Esophagus muscularis mucosa (tissue), 4 donors: Measurements from ENCODE around the gene UBXN6. TPM values are rescaled to one million over a fixed set of nuclear protein-coding genes. Genes with fewer than 3 reads are reported as not detected.

Experiments used
- DNase-seq: peaks from one replicate; pipeline ENCODE4 v3.0.0-alpha.2; 2017; ENCODE audit errors: extremely low spot score
- H3K27ac ChIP-seq, 4 donors: fragments of 200-600 bp; sonication (generic); replicated peaks in 1 of 4; 1 replicate in 3 of 4; 2 replicates in 1 of 4; pipeline ENCODE4 v1.5.1; 2016 to 2019; ENCODE audit warnings: mild to moderate bottlenecking in 1 of 4
- H3K27me3 ChIP-seq, 4 donors: fragments of 200-600 bp; sonication (generic); one replicate each; pipeline versions ENCODE4 v1.5.1 to v1.6.0; 2016 to 2019
- H3K36me3 ChIP-seq, 4 donors: fragments of 200-600 bp; sonication (generic); one replicate each; pipeline ENCODE4 v1.5.1; 2016 to 2019
- H3K4me1 ChIP-seq, 4 donors: fragments of 200-600 bp; sonication (generic); one replicate each; pipeline ENCODE4 v1.5.1; 2016 to 2019
- H3K4me3 ChIP-seq, 4 donors: fragments of 200-600 bp; sonication (generic); 1 replicate in 2 of 4; 2 replicates in 2 of 4; pipeline ENCODE4 v1.5.1; 2016 to 2019; ENCODE audit warnings: mild to moderate bottlenecking in 4 of 4, moderate library complexity in 1 of 4
- H3K9me3 ChIP-seq, 4 donors: fragments of 200-600 bp; sonication (generic); 1 replicate in 3 of 4; 2 replicates in 1 of 4; pipeline ENCODE4 v1.5.1; 2016 to 2019
- CTCF ChIP-seq, 3 experiments: fragments of 200-600 bp in 2 of 3; fragments of 450-650 bp in 1 of 3; sonication (generic) in 2 of 3; IDR thresholded peaks; one replicate each; pipeline ENCODE4 v1.5.1; 2017 to 2019; ENCODE audit warnings: antibody characterized with exemption in 3 of 3, mild to moderate bottlenecking in 2 of 3, moderate library complexity in 1 of 3
- EP300 ChIP-seq: sonication (generic); formaldehyde crosslinking; IDR thresholded peaks from one replicate; pipeline ENCODE4 v1.6.1; 2017; ENCODE audit warnings: antibody characterized with exemption
- POLR2A ChIP-seq: fragments of 450-650 bp; IDR thresholded peaks from one replicate; pipeline ENCODE4 v1.6.1; 2017; ENCODE audit warnings: antibody characterized with exemption, moderate library complexity, mild to moderate bottlenecking, low read depth
- POLR2AphosphoS5 ChIP-seq, 2 donors: sonication (generic); formaldehyde crosslinking; IDR thresholded peaks; one replicate each; pipeline ENCODE4 v1.6.1; 2017; ENCODE audit warnings: antibody characterized with exemption in 2 of 2
- WGBS: methylation state at CpG from one replicate; pipeline ENCODE4 v1.1.5; 2018; 5-methylcytosine and 5-hydroxymethylcytosine counted together
- intact Hi-C: fragments of 100-400 bp; cut with DNase I; formaldehyde crosslinking; loops from one replicate; pipeline ENCODE4 v1.15.1; 2023
- total RNA-seq, 4 donors: library from RNA; depleted of rRNA; stranded (reverse); fragments of >200 nt; gene quantifications; one replicate each; pipeline versions ENCODE4 v1.1.0 to v1.2.1, GENCODE V29; 2016

UBXN6 gene
- total RNA-seq, 4 donors from 2014 or later: 65.2 to 190 (median 98.8) TPM

- no peak overlapping the region for H3K27ac ChIP-seq
- TF ChIP-seq CTCF (IDR thresholded peaks at IDR 0.05) (no peak), POLR2A (no peak), POLR2AphosphoS5 (IDR thresholded peaks at IDR 0.05) (no peak), EP300 (no peak)
- H3K9me3 ChIP-seq: no peaks in the 10 kb centered on the region
- DNase-seq: no peak
- H3K27me3 ChIP-seq: no peaks in the 10 kb centered on the region
- H3K4me1 ChIP-seq: peaks cover 0 to 19% (median 17%) of the 10 kb centered on the region in 4 donors
- intact Hi-C loops: no loop called here
- 84% methylated on average over 7 of the region's 7 CpGs for WGBS
- H3K4me3 ChIP-seq: no peak overlapping the region
- H3K36me3 ChIP-seq: peaks cover 0 to 26% (median 9%) of the 10 kb centered on the region in 4 donors
These were observed 43.3 kb downstream of the UBXN6 start for GRCh38 chr19:4414144-4414799.

- no peaks in the 10 kb centered on the region for H3K27me3 ChIP-seq
- no peak overlapping the region for H3K4me3 ChIP-seq
- DNase-seq: no peak
- H3K36me3 ChIP-seq: peaks cover 0 to 28% (median 10%) of the 10 kb centered on the region in 4 donors
- H3K27ac ChIP-seq: no peak overlapping the region
- intact Hi-C loops: no loop called here
- WGBS: 95% methylated on average over 3 of the region's 3 CpGs
- TF ChIP-seq POLR2A (no peak), EP300 (no peak), CTCF (IDR thresholded peaks at IDR 0.05) (no peak), POLR2AphosphoS5 (IDR thresholded peaks at IDR 0.05) (no peak)
- no peaks in the 10 kb centered on the region for H3K9me3 ChIP-seq
- peaks cover 0 to 19% (median 17%) of the 10 kb centered on the region in 4 donors for H3K4me1 ChIP-seq
These were observed 44.0 kb downstream of the UBXN6 start for GRCh38 chr19:4413588-4413987.

GRCh38 chr19:4409123-4409933, 48.3 kb downstream of the UBXN6 start:
- intact Hi-C loops: no loop called here
- H3K4me1 ChIP-seq: peaks cover 0 to 3% (median under 1%) of the 10 kb centered on the region in 4 donors
- H3K27ac ChIP-seq: no peak overlapping the region
- no peaks in the 10 kb centered on the region for H3K9me3 ChIP-seq
- no peak for DNase-seq
- TF ChIP-seq POLR2A (no peak), CTCF (IDR thresholded peaks at IDR 0.05) (no peak), POLR2AphosphoS5 (IDR thresholded peaks at IDR 0.05) (no peak), EP300 (no peak)
- peaks cover 0 to 28% (median 10%) of the 10 kb centered on the region in 4 donors for H3K36me3 ChIP-seq
- no peaks in the 10 kb centered on the region for H3K27me3 ChIP-seq
- 92% methylated on average over 21 of the region's 23 CpGs for WGBS
- no peak overlapping the region for H3K4me3 ChIP-seq

DNA sequence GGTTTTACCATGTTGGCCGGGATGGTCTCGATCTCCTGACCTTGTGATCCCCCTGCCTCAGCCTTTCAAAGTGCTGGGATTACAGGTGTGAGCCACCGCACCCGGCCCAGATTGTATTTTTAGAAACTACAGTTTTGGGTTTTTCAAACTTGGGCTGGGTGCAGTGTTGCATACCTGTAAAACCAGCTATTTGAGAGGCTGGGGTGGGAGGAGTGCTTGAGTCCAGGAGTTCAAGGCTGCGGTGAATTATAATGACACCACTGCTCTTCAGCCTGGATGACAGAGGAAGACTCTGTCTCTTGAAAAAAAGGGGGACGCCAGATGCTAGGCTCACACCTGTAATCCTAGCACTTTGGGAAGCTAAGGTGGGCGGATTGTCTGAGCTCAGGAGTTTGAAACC, 51.0 kb downstream of the UBXN6 start:
- WGBS: 100% methylated on average over 4 of the region's 7 CpGs

More for the DNA sequence above, 51.0 kb downstream of the UBXN6 start:
- no peaks in the 10 kb centered on the region for H3K27me3 ChIP-seq
- no peaks in the 10 kb centered on the region for H3K9me3 ChIP-seq
- H3K36me3 ChIP-seq: peaks cover 0 to 16% (median 10%) of the 10 kb centered on the region in 4 donors
- no peak overlapping the region for H3K27ac ChIP-seq
- DNase-seq: no peak
- TF ChIP-seq POLR2A (no peak), EP300 (no peak), POLR2AphosphoS5 (IDR thresholded peaks at IDR 0.05) (no peak), CTCF (IDR thresholded peaks at IDR 0.05) (no peak)
- peaks cover 10 to 17% (median 14%) of the 10 kb centered on the region in 4 donors for H3K4me1 ChIP-seq
- intact Hi-C loops: no loop called here
- no peak overlapping the region for H3K4me3 ChIP-seq
